B cell (primary cell): ENCODE results near the gene KCTD17. TPM values are rescaled to one million over a fixed set of nuclear protein-coding genes. Genes with fewer than 3 reads are reported as not detected.

Experiments used
- ATAC-seq: fragments of 200-7000 bp; cut with Tn5 transposase; one replicate; pipeline ENCODE4 v1.10.0; 2021; ENCODE audit warnings: low read depth, mild to moderate bottlenecking, moderate number of reproducible peaks, moderate library complexity
- CTCF ChIA-PET: fragments of 350-600 bp; sonication (Branson Sonifier 250); formaldehyde crosslinking; loops from one replicate; lab custom pipeline; 2021; ENCODE audit warnings: antibody characterized with exemption, inconsistent platforms; lab: Charles Lee
- POLR2A ChIA-PET: fragments of 350-600 bp; sonication (Branson Sonifier 250); formaldehyde crosslinking; loops from one replicate; lab custom pipeline; 2021; ENCODE audit warnings: antibody characterized with exemption; lab: Charles Lee
- DNase-seq: peaks from one replicate; pipeline ENCODE4 v3.0.0; 2013
- H2AFZ ChIP-seq: 2 replicates; pipeline ENCODE4 v1.6.1; 2012; ENCODE audit warnings: mild to moderate bottlenecking, low read depth, low read length; ENCODE audit not compliant: insufficient read depth, poor library complexity, severe bottlenecking
- H3K27ac ChIP-seq, 2 donors: 1 replicate in 1 of 2; 2 replicates in 1 of 2; pipeline ENCODE4 v1.5.1; 2012 to 2013; ENCODE audit warnings: low read length in 2 of 2, mild to moderate bottlenecking in 2 of 2, moderate library complexity in 1 of 2
- H3K27me3 ChIP-seq, 4 experiments: fragments of 200-600 bp in 1 of 4; sonication (generic) in 1 of 4; replicated peaks in 1 of 4; 1 replicate in 2 of 4; 2 replicates in 2 of 4; pipeline versions ENCODE4 v1.6.1 to v1.7.0; 2013 to 2016; ENCODE audit warnings: low read length in 3 of 4, mild to moderate bottlenecking in 2 of 4, mixed read lengths in 1 of 4, moderate library complexity in 1 of 4; ENCODE audit not compliant: insufficient read depth in 4 of 4, control insufficient read depth in 3 of 4; ENCODE audit errors: control extremely low read depth in 1 of 4
- H3K36me3 ChIP-seq, 2 experiments: replicated peaks in 1 of 2; 1 replicate in 1 of 2; 2 replicates in 1 of 2; pipeline versions ENCODE4 v1.6.1 to v1.7.1; 2013; ENCODE audit warnings: low read length in 1 of 2; ENCODE audit not compliant: insufficient read depth in 2 of 2, control insufficient read depth in 1 of 2; ENCODE audit errors: control extremely low read depth in 1 of 2, extremely low read depth in 1 of 2
- H3K4me1 ChIP-seq, 2 donors: fragments of 200-600 bp in 1 of 2; sonication (generic) in 1 of 2; 1 replicate in 1 of 2; 2 replicates in 1 of 2; pipeline versions ENCODE4 v1.5.1 to v1.6.1; 2013 to 2017; ENCODE audit warnings: low read length in 2 of 2; ENCODE audit not compliant: control insufficient read depth in 2 of 2, insufficient read depth in 2 of 2
- H3K4me2 ChIP-seq: replicated peaks from 2 replicates; pipeline ENCODE3; 2012; ENCODE audit warnings: mild to moderate bottlenecking, low read depth, low read length; ENCODE audit not compliant: poor library complexity, severe bottlenecking
- H3K4me3 ChIP-seq, 5 experiments: fragments of 200-600 bp in 1 of 5; sonication (generic) in 1 of 5; 1 replicate in 3 of 5; 2 replicates in 2 of 5; pipeline versions ENCODE4 v1.5.1 to v1.7.0; 2011 to 2016; ENCODE audit warnings: low read length in 4 of 5, mild to moderate bottlenecking in 4 of 5, low read depth in 2 of 5, control low read depth in 1 of 5, moderate library complexity in 1 of 5; ENCODE audit not compliant: insufficient read depth in 1 of 5; ENCODE audit errors: control extremely low read depth in 1 of 5, extremely low read depth in 1 of 5
- H3K79me2 ChIP-seq: fragments of 200-600 bp; sonication (generic); one replicate; pipeline ENCODE4 v1.6.0; 2016; ENCODE audit warnings: low read length; ENCODE audit not compliant: control insufficient read depth, insufficient read depth
- H3K9ac ChIP-seq: fragments of 200-600 bp; sonication (generic); 2 replicates; pipeline ENCODE4 v1.6.1; 2017; ENCODE audit warnings: mild to moderate bottlenecking, low read length, moderate library complexity
- H3K9me3 ChIP-seq, 3 donors: one replicate each; pipeline versions ENCODE4 v1.6.1 to v1.7.1; 2013; ENCODE audit warnings: low read length in 2 of 3; ENCODE audit not compliant: control insufficient read depth in 2 of 3, insufficient read depth in 1 of 3; ENCODE audit errors: control extremely low read depth in 1 of 3
- H4K20me1 ChIP-seq: 2 replicates; pipeline ENCODE4 v1.6.0; 2012; ENCODE audit warnings: mild to moderate bottlenecking, low read length; ENCODE audit not compliant: insufficient read depth, control insufficient read depth, poor library complexity, severe bottlenecking
- H3K27ac Mint-ChIP-seq: one replicate; pipeline ENCODE4 v1.8.0; 2021; ENCODE audit warnings: mixed read lengths
- H3K27me3 Mint-ChIP-seq: one replicate; pipeline ENCODE4 v1.8.0; 2021; ENCODE audit warnings: mixed read lengths
- H3K4me1 Mint-ChIP-seq: one replicate; pipeline ENCODE4 v1.8.0; 2021; ENCODE audit warnings: mixed read lengths
- H3K4me3 Mint-ChIP-seq: one replicate; pipeline ENCODE4 v1.8.0; 2021; ENCODE audit warnings: mixed read lengths
- H3K9me3 Mint-ChIP-seq: one replicate; pipeline ENCODE4 v1.8.0; 2022; ENCODE audit warnings: mixed read lengths; ENCODE audit not compliant: insufficient read depth
- EZH2 ChIP-seq: IDR thresholded peaks from 2 replicates; pipeline ENCODE4 v1.6.1; 2012; ENCODE audit warnings: borderline replicate concordance, low read depth, mild to moderate bottlenecking, moderate library complexity, low read length; ENCODE audit not compliant: insufficient read depth, poor library complexity, severe bottlenecking
- WGBS: methylation state at CpG from one replicate; pipeline ENCODE4 v1.1.5; 2013; ENCODE audit warnings: missing lambda C conversion rate; ENCODE audit not compliant: insufficient coverage; 5-methylcytosine and 5-hydroxymethylcytosine counted together
- intact Hi-C: fragments of 100-400 bp; cut with micrococcal nuclease; formaldehyde crosslinking; loops from one replicate; pipeline ENCODE4 v1.10.0; 2022
- polyA plus RNA-seq: library from polyadenylated mRNA; depleted of rRNA; stranded (reverse); fragments of >200 nt; gene quantifications from 2 replicates; pipeline ENCODE4 v1.2.3, GENCODE V29; 2012
- total RNA-seq, 2 donors: library from RNA; stranded (reverse); fragments of 120-200 nt in 1 of 2; gene quantifications; 1 replicate in 1 of 2; 2 replicates in 1 of 2; pipeline versions ENCODE4 v1.2.3 to v1.2.4, GENCODE V29; 2013 to 2022
- TF ChIP-seq, protein P1 (sequence below): fragments of 200-600 bp; IDR thresholded peaks from one replicate; pipeline ENCODE4 v1.8.0; 2022; ENCODE audit warnings: antibody characterized with exemption, mild to moderate bottlenecking

Gene KCTD17
- total and polyA plus RNA-seq, 2 donors (not counting 1 experiment from before 2014, with no cell fraction given), result 29.0 to 41.3 TPM

DNA sequence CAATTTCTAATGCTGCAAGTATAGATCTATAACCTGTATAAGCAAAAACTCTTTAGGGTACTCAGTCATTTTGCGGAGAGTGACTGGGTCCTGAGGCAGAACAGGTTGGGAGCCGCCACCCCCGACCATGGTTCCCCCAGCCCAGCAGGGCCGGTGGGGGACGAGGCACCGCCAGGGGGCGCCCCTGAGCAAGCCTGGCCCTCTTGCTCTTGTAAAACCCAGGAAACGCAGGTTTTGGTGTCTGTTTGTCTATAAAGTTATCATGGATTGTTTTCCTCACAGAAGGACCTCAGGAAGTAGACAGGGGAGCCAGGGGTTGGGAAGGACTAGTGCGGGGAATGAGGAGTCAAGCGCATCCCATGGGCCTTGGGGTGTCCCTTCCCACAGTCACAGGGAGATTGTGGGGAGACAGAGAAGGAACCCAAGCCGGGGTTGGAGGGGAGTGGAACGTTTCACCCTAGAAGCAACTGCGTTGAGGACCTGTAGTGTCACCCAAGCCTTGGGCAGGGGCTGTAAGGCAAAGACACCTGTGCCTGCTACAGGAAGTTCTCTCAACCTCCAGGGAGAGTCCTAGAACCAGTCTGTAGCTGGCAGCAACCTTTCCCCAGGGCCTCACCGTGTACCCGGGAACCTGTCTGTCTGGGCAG is 26.4 kb downstream of the KCTD17 start:
- POLR2A ChIA-PET, result no interaction called here
- peaks cover 0 to 21% (median 2%) of the 10 kb centered on the region in 4 experiments for H3K27me3 ChIP-seq
- no peaks in the 10 kb centered on the region for H3K79me2 ChIP-seq
- peak overlapping the region; percentile 39 for H3K27ac Mint-ChIP-seq
- no peaks in the 10 kb centered on the region for H3K9me3 ChIP-seq
- TF ChIP-seq, protein P1, sequence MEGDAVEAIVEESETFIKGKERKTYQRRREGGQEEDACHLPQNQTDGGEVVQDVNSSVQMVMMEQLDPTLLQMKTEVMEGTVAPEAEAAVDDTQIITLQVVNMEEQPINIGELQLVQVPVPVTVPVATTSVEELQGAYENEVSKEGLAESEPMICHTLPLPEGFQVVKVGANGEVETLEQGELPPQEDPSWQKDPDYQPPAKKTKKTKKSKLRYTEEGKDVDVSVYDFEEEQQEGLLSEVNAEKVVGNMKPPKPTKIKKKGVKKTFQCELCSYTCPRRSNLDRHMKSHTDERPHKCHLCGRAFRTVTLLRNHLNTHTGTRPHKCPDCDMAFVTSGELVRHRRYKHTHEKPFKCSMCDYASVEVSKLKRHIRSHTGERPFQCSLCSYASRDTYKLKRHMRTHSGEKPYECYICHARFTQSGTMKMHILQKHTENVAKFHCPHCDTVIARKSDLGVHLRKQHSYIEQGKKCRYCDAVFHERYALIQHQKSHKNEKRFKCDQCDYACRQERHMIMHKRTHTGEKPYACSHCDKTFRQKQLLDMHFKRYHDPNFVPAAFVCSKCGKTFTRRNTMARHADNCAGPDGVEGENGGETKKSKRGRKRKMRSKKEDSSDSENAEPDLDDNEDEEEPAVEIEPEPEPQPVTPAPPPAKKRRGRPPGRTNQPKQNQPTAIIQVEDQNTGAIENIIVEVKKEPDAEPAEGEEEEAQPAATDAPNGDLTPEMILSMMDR, result peak; percentile 96
- TF ChIP-seq EZH2, result no peak
- CTCF ChIA-PET, result interaction anchor here (0.6 to 2.5 kb wide), 4 partner anchors 40 to 121 kb away, joined by 3 to 10 read pairs (median 5); no protein-coding TSS in a partner anchor
- H3K4me1 Mint-ChIP-seq, result peaks cover 22% of the 10 kb centered on the region
- ATAC-seq (peak; percentile 62), DNase-seq (peak; percentile 75)
- H3K4me3 Mint-ChIP-seq, result no peak overlapping the region
- H3K27ac ChIP-seq, result no peak overlapping the region
- no peaks in the 10 kb centered on the region for H3K9me3 Mint-ChIP-seq
- 25% methylated on average over 15 of the region's 15 CpGs for WGBS
- H3K27me3 Mint-ChIP-seq, result peaks cover 18% of the 10 kb centered on the region
- no peak overlapping the region for H3K4me2 ChIP-seq
- peaks cover 4 to 15% of the 10 kb centered on the region in 2 donors for H3K4me1 ChIP-seq
- no peak overlapping the region for H2AFZ ChIP-seq
- no peak overlapping the region for H3K9ac ChIP-seq
- intact Hi-C loops, result loop anchor here (1.0 to 2.0 kb wide), 3 partner anchors 44 to 120 kb away; no protein-coding TSS in a partner anchor
- H4K20me1 ChIP-seq, result no peaks in the 10 kb centered on the region
- no peaks in the 10 kb centered on the region for H3K36me3 ChIP-seq
- no peak overlapping the region for H3K4me3 ChIP-seq

DNA sequence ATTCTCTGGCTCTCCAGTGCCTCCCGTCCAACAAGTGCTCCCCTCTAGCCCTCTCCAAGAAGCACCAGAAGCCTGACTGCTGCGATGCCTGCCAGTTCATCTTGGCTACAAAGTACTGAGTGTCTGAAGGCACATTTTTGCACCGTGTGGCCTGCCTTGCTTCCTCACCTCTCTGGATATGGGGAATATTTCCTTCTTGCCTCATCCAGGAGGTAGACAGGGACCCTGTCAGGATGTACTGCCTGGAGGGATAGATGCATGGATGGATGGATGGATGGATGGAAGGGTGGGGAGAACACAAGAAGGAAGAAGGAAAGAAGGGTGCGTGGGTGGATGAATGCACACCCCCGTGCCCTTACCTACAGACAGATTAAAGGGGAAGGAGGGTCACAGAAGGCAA is 27.6 kb downstream of the KCTD17 start:
- Histone ChIP-seq H3K9me3 (no peaks in the 10 kb centered on the region), H3K27me3 (peaks cover 0 to 21% (median 2%) of the 10 kb centered on the region in 4 experiments), H3K27ac (no peak overlapping the region), H3K4me1 (peaks cover 4 to 15% of the 10 kb centered on the region in 2 donors), H4K20me1 (no peaks in the 10 kb centered on the region), H3K36me3 (no peaks in the 10 kb centered on the region), H3K9ac (no peak overlapping the region), H3K4me2 (no peak overlapping the region), H3K79me2 (no peaks in the 10 kb centered on the region), H3K4me3 (no peak overlapping the region), H2AFZ (no peak overlapping the region)
- 58% methylated on average over 4 of the region's 5 CpGs for WGBS
- intact Hi-C loops, result loop anchor here (2.0 kb wide), 1 partner anchor 88 kb away; no protein-coding TSS in a partner anchor
- DNase-seq (no peak), ATAC-seq (no peak)
- CTCF ChIA-PET, result interaction anchor here (0.7 to 2.5 kb wide), 6 partner anchors 43 to 146 kb away, joined by 3 to 10 read pairs (median 4); partner anchors contain the start of gene IL2RB
- Mint-ChIP-seq H3K4me1 (peaks cover 22% of the 10 kb centered on the region), H3K4me3 (peak overlapping the region; percentile 54), H3K27ac (peak overlapping the region; percentile 63), H3K9me3 (no peaks in the 10 kb centered on the region), H3K27me3 (peaks cover 18% of the 10 kb centered on the region)
- TF ChIP-seq, protein P1, result no peak
- no peak for TF ChIP-seq EZH2
- POLR2A ChIA-PET, result interaction anchor here (1.1 kb wide), 1 partner anchor 84 kb away, joined by 3 read pairs; no protein-coding TSS in a partner anchor
